ENCODE data around the gene FTSJ3.

- no peak for TF ChIP-seq JUN (CRISPR knock-in tag; IDR thresholded peaks at IDR 0.05)
- TF ChIP-seq, protein P1, sequence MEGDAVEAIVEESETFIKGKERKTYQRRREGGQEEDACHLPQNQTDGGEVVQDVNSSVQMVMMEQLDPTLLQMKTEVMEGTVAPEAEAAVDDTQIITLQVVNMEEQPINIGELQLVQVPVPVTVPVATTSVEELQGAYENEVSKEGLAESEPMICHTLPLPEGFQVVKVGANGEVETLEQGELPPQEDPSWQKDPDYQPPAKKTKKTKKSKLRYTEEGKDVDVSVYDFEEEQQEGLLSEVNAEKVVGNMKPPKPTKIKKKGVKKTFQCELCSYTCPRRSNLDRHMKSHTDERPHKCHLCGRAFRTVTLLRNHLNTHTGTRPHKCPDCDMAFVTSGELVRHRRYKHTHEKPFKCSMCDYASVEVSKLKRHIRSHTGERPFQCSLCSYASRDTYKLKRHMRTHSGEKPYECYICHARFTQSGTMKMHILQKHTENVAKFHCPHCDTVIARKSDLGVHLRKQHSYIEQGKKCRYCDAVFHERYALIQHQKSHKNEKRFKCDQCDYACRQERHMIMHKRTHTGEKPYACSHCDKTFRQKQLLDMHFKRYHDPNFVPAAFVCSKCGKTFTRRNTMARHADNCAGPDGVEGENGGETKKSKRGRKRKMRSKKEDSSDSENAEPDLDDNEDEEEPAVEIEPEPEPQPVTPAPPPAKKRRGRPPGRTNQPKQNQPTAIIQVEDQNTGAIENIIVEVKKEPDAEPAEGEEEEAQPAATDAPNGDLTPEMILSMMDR (CRISPR knock-in tag; IDR thresholded peaks at IDR 0.05): no peak
Measured at GRCh38 chr17:63833026-63833740, 5.7 kb upstream of the FTSJ3 start.

Measured in HepG2 (cell line).